Heart left ventricle (tissue), 13 donors: ENCODE data around the gene ATG3.

Experiments
- CTCF ChIP-seq, 12 donors: fragments of 200-600 bp; sonication (generic) in 4 of 12; IDR thresholded peaks; one replicate each; pipeline versions ENCODE4 v1.5.0 to v1.8.0; 2018 to 2022; ENCODE audit warnings: antibody characterized with exemption in 12 of 12, mild to moderate bottlenecking in 5 of 12
- POLR2A ChIP-seq, 2 donors: fragments of 450-650 bp; IDR thresholded peaks; one replicate each; pipeline ENCODE4 v1.6.1; 2017; ENCODE audit warnings: antibody characterized with exemption in 2 of 2, mild to moderate bottlenecking in 2 of 2, moderate library complexity in 2 of 2
- donor health status: ischemic (EF 13 %, LVEDD 7.1; RV severe dilation, severe dysfunction).
- donor health status: DM: no; HTN: yes; CAD: no.
- donor health status: DM: no; HTN: no; CAD: no.
- donor health status: ischemic (EF 25% LVEDD 6.9; RV normal size, moderate dysfunction).
- donor health status: ischemic (EF 25% LVEDD 5.7; RV mildly dilated, moderate dysfunction).
- donor health status: ischemic (EF 35%, LVEDD 5.7; RV mildly dilated, moderate dysfunction).
- donor health status: nonischemic (EF 11% LVEDD 7.7; RV severe dilation, severe dysfunction).
- donor health status: DM: yes; HTN: yes; CAD: no.
- donor health status: PGD.
- donor health status: ischemic (EF 29% LVEDD 5.4; RV normal size, mild dysfunction).
- donor health status: nonischemic (EF 23%, LVEDD 6.1; RV moderate dilation, normal function).

GRCh38 chr3:112561484-112561733 lies 353 bp downstream of the ATG3 start:
- TF ChIP-seq POLR2A (IDR thresholded peaks at IDR 0.05) = no peak
- no peak for TF ChIP-seq CTCF (IDR thresholded peaks at IDR 0.05)
